Measurements from ENCODE around the gene RERE.

Gene RERE

GRCh38 chr1:8649027-8649426, 168.4 kb downstream of the RERE start:
- DNase-seq (ENCODE audit: low spot score) = no peak
- no peak overlapping the region for H4K8ac ChIP-seq (ENCODE audit: low read depth, low read length)
- H3K36me3 ChIP-seq (replicated peaks in 1 of 2; ENCODE audit: control insufficient read depth in 2 of 2, insufficient read depth in 2 of 2, low read length in 2 of 2) = peaks cover 0 to 72% of the 10 kb centered on the region in 2 donors

GRCh38 chr1:8646996-8647395, 170.4 kb downstream of the RERE start:
- Histone ChIP-seq H2BK5ac (ENCODE audit: low read length) (no peak overlapping the region), H3K9me3 (replicated peaks in 1 of 2; ENCODE audit: control insufficient read depth in 2 of 2, insufficient read depth in 1 of 2, low read depth in 1 of 2, low read length in 2 of 2) (no peaks in the 10 kb centered on the region), H2BK120ac (ENCODE audit: low read depth, low read length) (no peak overlapping the region), H2BK12ac (ENCODE audit: low read length) (no peak overlapping the region), H2AFZ (ENCODE audit: low read length) (no peak overlapping the region), H4K8ac (ENCODE audit: low read depth, low read length) (no peak overlapping the region), H3K36me3 (replicated peaks in 1 of 2; ENCODE audit: control insufficient read depth in 2 of 2, insufficient read depth in 2 of 2, low read length in 2 of 2) (peaks cover 0 to 68% of the 10 kb centered on the region in 2 donors), H3K14ac (ENCODE audit: low read length) (no peak overlapping the region), H2AK5ac (ENCODE audit: low read depth, low read length) (no peak overlapping the region), H3K18ac (ENCODE audit: low read length) (no peak overlapping the region), H3K27me3 (ENCODE audit: control insufficient read depth in 3 of 3, insufficient read depth in 3 of 3, low read depth in 1 of 3, low read length in 3 of 3) (no peaks in the 10 kb centered on the region), H3K4me3 (ENCODE audit: low read length in 2 of 2) (no peak overlapping the region), H3K4me2 (ENCODE audit: insufficient read depth, low read length, poor library complexity, severe bottlenecking) (no peak overlapping the region), H3K9ac (ENCODE audit: low read depth, low read length, poor library complexity) (no peak overlapping the region), H3K23ac (ENCODE audit: low read depth, low read length, poor library complexity) (no peak overlapping the region), H4K91ac (ENCODE audit: low read depth, low read length, poor library complexity) (no peak overlapping the region), H2BK15ac (ENCODE audit: low read length) (no peak overlapping the region), H3K4ac (ENCODE audit: low read length) (no peak overlapping the region), H3K27ac (replicated peaks; ENCODE audit: low read length) (no peak overlapping the region), H3K79me1 (ENCODE audit: low read depth, low read length) (peaks cover 3% of the 10 kb centered on the region), H3K4me1 (ENCODE audit: control insufficient read depth in 2 of 2, insufficient read depth in 1 of 2, low read depth in 1 of 2, low read length in 2 of 2) (peaks cover 0 to 7% of the 10 kb centered on the region in 2 donors)
- no CpG with 5 or more reads among the region's 3 CpGs for WGBS, 2 donors (ENCODE audit: extremely low coverage in 2 of 2, insufficient read length in 2 of 2, insufficient replicate concordance in 1 of 2)
- no peak for DNase-seq (ENCODE audit: low spot score)

More at GRCh38 chr1:8649027-8649426, 168.4 kb downstream of the RERE start:
- Histone ChIP-seq H3K27me3 (ENCODE audit: control insufficient read depth in 3 of 3, insufficient read depth in 3 of 3, low read depth in 1 of 3, low read length in 3 of 3) (no peaks in the 10 kb centered on the region), H4K91ac (ENCODE audit: low read depth, low read length, poor library complexity) (no peak overlapping the region), H2BK12ac (ENCODE audit: low read length) (no peak overlapping the region), H3K9ac (ENCODE audit: low read depth, low read length, poor library complexity) (no peak overlapping the region), H2BK120ac (ENCODE audit: low read depth, low read length) (no peak overlapping the region), H3K27ac (replicated peaks; ENCODE audit: low read length) (no peak overlapping the region), H3K4me2 (ENCODE audit: insufficient read depth, low read length, poor library complexity, severe bottlenecking) (no peak overlapping the region), H2AK5ac (ENCODE audit: low read depth, low read length) (no peak overlapping the region), H3K14ac (ENCODE audit: low read length) (no peak overlapping the region), H3K9me3 (replicated peaks in 1 of 2; ENCODE audit: control insufficient read depth in 2 of 2, insufficient read depth in 1 of 2, low read depth in 1 of 2, low read length in 2 of 2) (no peaks in the 10 kb centered on the region), H3K4me3 (ENCODE audit: low read length in 2 of 2) (no peak overlapping the region), H2BK15ac (ENCODE audit: low read length) (no peak overlapping the region), H3K79me1 (ENCODE audit: low read depth, low read length) (no peaks in the 10 kb centered on the region), H2BK5ac (ENCODE audit: low read length) (no peak overlapping the region), H3K4me1 (ENCODE audit: control insufficient read depth in 2 of 2, insufficient read depth in 1 of 2, low read depth in 1 of 2, low read length in 2 of 2) (peaks cover 0 to 7% of the 10 kb centered on the region in 2 donors), H2AFZ (ENCODE audit: low read length) (no peak overlapping the region), H3K23ac (ENCODE audit: low read depth, low read length, poor library complexity) (no peak overlapping the region), H3K4ac (ENCODE audit: low read length) (no peak overlapping the region), H3K18ac (ENCODE audit: low read length) (no peak overlapping the region)
- WGBS, 2 donors (ENCODE audit: extremely low coverage in 2 of 2, insufficient read length in 2 of 2, insufficient replicate concordance in 1 of 2) = no CpG with 5 or more reads among the region's 1 CpG

GRCh38 chr1:8646189-8646588, 171.3 kb downstream of the RERE start:
- no peak overlapping the region for H2BK12ac ChIP-seq (ENCODE audit: low read length)

GRCh38 chr1:8643542-8644536, 173.6 kb downstream of the RERE start:
- peaks cover 0 to 61% of the 10 kb centered on the region in 2 donors for H3K36me3 ChIP-seq (replicated peaks in 1 of 2; ENCODE audit: control insufficient read depth in 2 of 2, insufficient read depth in 2 of 2, low read length in 2 of 2)
- H3K4ac ChIP-seq (ENCODE audit: low read length) = no peak overlapping the region
- H2BK120ac ChIP-seq (ENCODE audit: low read depth, low read length) = no peak overlapping the region
- no peak overlapping the region for H3K4me3 ChIP-seq (ENCODE audit: low read length in 2 of 2)
- no peak overlapping the region for H3K14ac ChIP-seq (ENCODE audit: low read length)
- H3K4me2 ChIP-seq (ENCODE audit: insufficient read depth, low read length, poor library complexity, severe bottlenecking) = no peak overlapping the region
- peaks cover 3 to 13% of the 10 kb centered on the region in 2 donors for H3K4me1 ChIP-seq (ENCODE audit: control insufficient read depth in 2 of 2, insufficient read depth in 1 of 2, low read depth in 1 of 2, low read length in 2 of 2)
- no peak overlapping the region for H2BK5ac ChIP-seq (ENCODE audit: low read length)
- no peaks in the 10 kb centered on the region for H3K27me3 ChIP-seq (ENCODE audit: control insufficient read depth in 3 of 3, insufficient read depth in 3 of 3, low read depth in 1 of 3, low read length in 3 of 3)
- H3K79me1 ChIP-seq (ENCODE audit: low read depth, low read length) = peaks cover 3% of the 10 kb centered on the region
- no peak overlapping the region for H3K23ac ChIP-seq (ENCODE audit: low read depth, low read length, poor library complexity)
- no peak overlapping the region for H2AK5ac ChIP-seq (ENCODE audit: low read depth, low read length)
- H3K9me3 ChIP-seq (replicated peaks in 1 of 2; ENCODE audit: control insufficient read depth in 2 of 2, insufficient read depth in 1 of 2, low read depth in 1 of 2, low read length in 2 of 2) = no peaks in the 10 kb centered on the region
- H2BK12ac ChIP-seq (ENCODE audit: low read length) = no peak overlapping the region
- no peak overlapping the region for H2BK15ac ChIP-seq (ENCODE audit: low read length)
- no CpG with 5 or more reads among the region's 6 CpGs for WGBS, 2 donors (ENCODE audit: extremely low coverage in 2 of 2, insufficient read length in 2 of 2, insufficient replicate concordance in 1 of 2)
- H3K18ac ChIP-seq (ENCODE audit: low read length) = no peak overlapping the region
- no peak overlapping the region for H4K91ac ChIP-seq (ENCODE audit: low read depth, low read length, poor library complexity)
- no peak overlapping the region for H3K27ac ChIP-seq (replicated peaks; ENCODE audit: low read length)
- H3K9ac ChIP-seq (ENCODE audit: low read depth, low read length, poor library complexity) = no peak overlapping the region
- H2AFZ ChIP-seq (ENCODE audit: low read length) = no peak overlapping the region
- DNase-seq (ENCODE audit: low spot score) = no peak
- no peak overlapping the region for H4K8ac ChIP-seq (ENCODE audit: low read depth, low read length)

More at GRCh38 chr1:8646189-8646588, 171.3 kb downstream of the RERE start:
- no peak overlapping the region for H2BK120ac ChIP-seq (ENCODE audit: low read depth, low read length)
- no CpG with 5 or more reads among the region's 6 CpGs for WGBS, 2 donors (ENCODE audit: extremely low coverage in 2 of 2, insufficient read length in 2 of 2, insufficient replicate concordance in 1 of 2)
- no peak overlapping the region for H3K18ac ChIP-seq (ENCODE audit: low read length)
- H3K27me3 ChIP-seq (ENCODE audit: control insufficient read depth in 3 of 3, insufficient read depth in 3 of 3, low read depth in 1 of 3, low read length in 3 of 3) = no peaks in the 10 kb centered on the region
- H2AFZ ChIP-seq (ENCODE audit: low read length) = no peak overlapping the region
- H3K79me1 ChIP-seq (ENCODE audit: low read depth, low read length) = peaks cover 3% of the 10 kb centered on the region
- no peak overlapping the region for H3K4ac ChIP-seq (ENCODE audit: low read length)
- H3K36me3 ChIP-seq (replicated peaks in 1 of 2; ENCODE audit: control insufficient read depth in 2 of 2, insufficient read depth in 2 of 2, low read length in 2 of 2) = peaks cover 0 to 61% of the 10 kb centered on the region in 2 donors
- no peak overlapping the region for H2BK15ac ChIP-seq (ENCODE audit: low read length)
- no peak overlapping the region for H3K27ac ChIP-seq (replicated peaks; ENCODE audit: low read length)
- H4K91ac ChIP-seq (ENCODE audit: low read depth, low read length, poor library complexity) = no peak overlapping the region
- H3K9me3 ChIP-seq (replicated peaks in 1 of 2; ENCODE audit: control insufficient read depth in 2 of 2, insufficient read depth in 1 of 2, low read depth in 1 of 2, low read length in 2 of 2) = no peaks in the 10 kb centered on the region
- no peak overlapping the region for H2BK5ac ChIP-seq (ENCODE audit: low read length)
- DNase-seq (ENCODE audit: low spot score) = no peak
- H3K4me1 ChIP-seq (ENCODE audit: control insufficient read depth in 2 of 2, insufficient read depth in 1 of 2, low read depth in 1 of 2, low read length in 2 of 2) = peaks cover 3 to 13% of the 10 kb centered on the region in 2 donors
- H4K8ac ChIP-seq (ENCODE audit: low read depth, low read length) = no peak overlapping the region
- H3K14ac ChIP-seq (ENCODE audit: low read length) = no peak overlapping the region
- H3K9ac ChIP-seq (ENCODE audit: low read depth, low read length, poor library complexity) = no peak overlapping the region
- H2AK5ac ChIP-seq (ENCODE audit: low read depth, low read length) = no peak overlapping the region
- H3K23ac ChIP-seq (ENCODE audit: low read depth, low read length, poor library complexity) = no peak overlapping the region
- no peak overlapping the region for H3K4me3 ChIP-seq (ENCODE audit: low read length in 2 of 2)
- H3K4me2 ChIP-seq (ENCODE audit: insufficient read depth, low read length, poor library complexity, severe bottlenecking) = no peak overlapping the region

Measured in neuronal stem cell (in vitro differentiated cells).